ENCODE results near the gene HNMT.

Gene HNMT

DNA sequence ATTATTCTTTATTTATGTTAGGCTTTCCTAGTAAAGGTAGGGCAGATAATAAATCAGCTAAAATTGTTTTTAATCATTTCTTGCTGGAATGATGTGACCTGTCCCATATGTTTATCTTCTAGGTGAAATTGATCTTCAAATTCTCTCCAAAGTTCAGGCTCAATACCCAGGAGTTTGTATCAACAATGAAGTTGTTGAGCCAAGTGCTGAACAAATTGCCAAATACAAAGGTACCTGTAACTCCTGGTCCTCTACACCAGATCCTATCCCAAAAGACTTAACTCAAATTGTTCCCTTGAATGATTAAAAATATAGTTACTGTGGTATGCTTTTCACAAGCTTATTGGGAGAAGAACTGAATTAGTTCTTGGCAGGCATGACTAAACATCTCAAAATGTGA lies 36.5 kb downstream of the HNMT start:
- TF ChIP-seq CTCF (IDR thresholded peaks at IDR 0.05) (no peak), ZFX (IDR thresholded peaks at IDR 0.05; ENCODE audit: borderline replicate concordance) (no peak)
- no peak overlapping the region for H3K27ac ChIP-seq

DNA sequence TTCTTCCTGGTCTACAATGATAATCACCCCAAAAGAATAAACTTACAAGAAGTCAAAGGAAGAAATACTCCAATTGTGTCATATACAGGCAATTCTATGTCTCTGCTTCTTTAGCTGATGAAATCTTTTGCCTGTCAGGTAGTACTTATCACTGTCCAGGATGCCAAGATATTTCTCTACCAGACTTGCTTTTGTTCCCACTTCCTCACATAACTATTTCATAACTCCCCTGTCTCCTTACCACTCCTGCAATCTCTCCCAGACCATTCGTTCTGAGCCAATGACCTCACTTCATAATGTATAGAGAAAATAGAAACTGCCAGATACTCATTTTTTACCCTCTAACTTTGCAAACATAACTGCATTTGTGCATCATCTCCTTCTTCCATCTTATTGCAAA lies 39.1 kb downstream of the HNMT start:
- no peak for TF ChIP-seq CTCF (IDR thresholded peaks at IDR 0.05)
- TF ChIP-seq ZFX (IDR thresholded peaks at IDR 0.05; ENCODE audit: borderline replicate concordance) = no peak
- H3K27ac ChIP-seq = no peak overlapping the region

- no peak overlapping the region for H3K27ac ChIP-seq
- TF ChIP-seq ZFX (IDR thresholded peaks at IDR 0.05; ENCODE audit: borderline replicate concordance) = no peak
- no peak for TF ChIP-seq CTCF (IDR thresholded peaks at IDR 0.05)
These were observed 43.2 kb downstream of the HNMT start for GRCh38 chr2:138007431-138007830.

GRCh38 chr2:138009622-138010021 lies 45.3 kb downstream of the HNMT start:
- no peak overlapping the region for H3K27ac ChIP-seq
- TF ChIP-seq ZFX (IDR thresholded peaks at IDR 0.05; ENCODE audit: borderline replicate concordance) = no peak
- TF ChIP-seq CTCF (IDR thresholded peaks at IDR 0.05) = no peak

DNA sequence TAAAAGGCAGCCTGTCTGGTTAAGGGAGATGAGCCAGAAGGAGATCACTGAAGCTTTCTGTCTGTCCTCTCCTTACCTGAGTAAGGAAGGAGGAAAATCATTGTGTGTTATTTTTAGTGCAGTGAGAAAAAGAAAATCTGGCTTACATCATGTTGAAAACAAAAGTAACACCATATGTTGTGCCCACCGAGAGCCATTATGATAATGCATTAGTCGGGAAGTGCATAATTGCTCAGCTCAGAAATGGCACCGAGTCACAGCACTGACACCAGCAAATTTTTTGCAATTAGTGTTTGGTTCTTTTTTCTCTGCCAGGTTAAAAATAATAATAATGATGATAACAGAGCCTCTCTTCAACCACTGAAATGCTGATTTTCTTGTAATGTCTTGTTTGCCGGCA lies 46.6 kb downstream of the HNMT start:
- TF ChIP-seq CTCF (IDR thresholded peaks at IDR 0.05) = no peak
- TF ChIP-seq ZFX (IDR thresholded peaks at IDR 0.05; ENCODE audit: borderline replicate concordance) = no peak
- no peak overlapping the region for H3K27ac ChIP-seq

GRCh38 chr2:138012082-138012481 lies 47.8 kb downstream of the HNMT start:
- TF ChIP-seq ZFX (IDR thresholded peaks at IDR 0.05; ENCODE audit: borderline replicate concordance) (no peak), CTCF (IDR thresholded peaks at IDR 0.05) (no peak)
- H3K27ac ChIP-seq = no peak overlapping the region

GRCh38 chr2:138012968-138013367 lies 48.7 kb downstream of the HNMT start:
- no peak for TF ChIP-seq ZFX (IDR thresholded peaks at IDR 0.05; ENCODE audit: borderline replicate concordance)
- no peak for TF ChIP-seq CTCF (IDR thresholded peaks at IDR 0.05)
- H3K27ac ChIP-seq = no peak overlapping the region

Data from 22Rv1 (cell line).